ENCODE measurements around the gene DNAJB12.

DNA sequence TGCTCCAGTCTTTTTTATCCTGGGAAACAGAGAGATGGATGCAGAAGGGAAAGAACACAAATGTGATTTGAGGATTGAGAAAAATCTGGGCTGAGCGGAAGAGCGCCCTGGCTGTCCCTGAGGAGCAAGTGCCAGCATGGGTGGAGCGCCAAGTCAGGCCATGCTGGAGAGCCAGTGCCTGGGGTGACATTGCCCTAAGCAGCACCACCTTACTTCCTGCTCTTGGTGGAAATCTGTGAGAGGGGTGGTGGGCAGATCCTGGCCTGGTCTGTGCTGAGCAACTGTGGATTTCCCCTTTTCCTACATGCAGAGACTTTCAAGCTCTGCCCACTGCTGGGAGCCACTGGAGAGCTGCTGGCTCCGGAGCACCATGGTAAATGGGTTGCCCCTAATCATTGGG is 44.1 kb downstream of the DNAJB12 start:
- TF ChIP-seq SUZ12 (IDR thresholded peaks at IDR 0.05; ENCODE audit: extremely low read depth, insufficient read depth, insufficient read length) (no peak), ZNF274 (IDR thresholded peaks at IDR 0.05; ENCODE audit: low read depth, low read length) (no peak)
